NCI-H2107 (cell line): Measurements from ENCODE around the gene ZNF219.
A peak's percentile ranks its signal among the peaks of the same experiment; 100 is the strongest.

Experiments used
- DNase-seq: peaks from one replicate; lab custom pipeline; 2025; lab: John Stamatoyannopoulos, UW

ZNF219 gene

DNA sequence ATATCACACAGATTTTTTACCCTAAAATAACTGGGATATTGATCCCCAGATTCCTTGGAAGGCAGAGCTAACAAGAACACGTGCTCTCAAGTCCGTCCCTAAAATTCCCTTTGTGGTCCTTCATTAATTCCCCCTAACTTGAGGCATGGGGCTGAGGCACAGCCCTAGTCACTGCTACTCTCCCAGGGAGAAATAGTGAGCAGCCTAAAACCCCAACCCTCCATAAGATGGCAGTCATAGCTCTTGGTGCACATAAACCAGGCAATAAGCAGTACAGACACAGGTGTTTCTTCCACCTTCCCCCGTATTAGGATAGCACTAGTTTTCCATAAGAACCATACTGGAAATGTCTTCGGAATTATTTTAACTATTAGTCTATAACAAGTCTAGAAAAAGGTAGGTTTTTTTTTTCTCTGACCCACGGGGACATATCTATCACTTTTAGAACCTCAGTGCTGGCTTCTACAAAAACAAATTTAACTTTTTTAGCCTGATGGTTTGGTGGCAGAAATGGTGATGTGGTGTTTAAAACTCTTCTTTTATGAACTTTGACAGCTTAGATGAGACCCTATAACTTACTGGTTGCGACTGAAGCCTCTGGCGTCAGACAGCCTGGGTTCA is 31.5 kb downstream of the ZNF219 start:
- peak; percentile 52 for DNase-seq

DNA sequence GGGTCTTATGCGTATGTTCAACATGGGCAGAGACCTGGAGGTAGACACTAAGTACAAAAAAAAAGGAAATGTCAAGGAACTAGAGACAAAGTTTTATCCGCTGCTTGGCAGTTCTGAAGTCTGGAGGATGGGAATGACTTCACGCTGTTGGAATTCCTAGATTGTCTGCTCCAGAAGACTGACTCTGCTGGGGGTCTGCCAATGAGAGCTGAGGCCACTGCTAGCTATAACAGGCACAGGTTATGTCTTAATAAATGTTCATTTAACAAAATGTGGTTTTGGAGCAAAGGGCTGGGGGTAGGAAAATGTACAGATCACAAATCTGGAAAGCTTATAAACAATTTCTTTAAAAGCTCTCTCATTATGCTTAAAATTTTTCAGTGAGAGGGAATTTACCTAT is 35.0 kb downstream of the ZNF219 start:
- no peak for DNase-seq

GRCh38 chr14:21061347-21061668 is 37.1 kb downstream of the ZNF219 start:
- no peak for DNase-seq

DNA sequence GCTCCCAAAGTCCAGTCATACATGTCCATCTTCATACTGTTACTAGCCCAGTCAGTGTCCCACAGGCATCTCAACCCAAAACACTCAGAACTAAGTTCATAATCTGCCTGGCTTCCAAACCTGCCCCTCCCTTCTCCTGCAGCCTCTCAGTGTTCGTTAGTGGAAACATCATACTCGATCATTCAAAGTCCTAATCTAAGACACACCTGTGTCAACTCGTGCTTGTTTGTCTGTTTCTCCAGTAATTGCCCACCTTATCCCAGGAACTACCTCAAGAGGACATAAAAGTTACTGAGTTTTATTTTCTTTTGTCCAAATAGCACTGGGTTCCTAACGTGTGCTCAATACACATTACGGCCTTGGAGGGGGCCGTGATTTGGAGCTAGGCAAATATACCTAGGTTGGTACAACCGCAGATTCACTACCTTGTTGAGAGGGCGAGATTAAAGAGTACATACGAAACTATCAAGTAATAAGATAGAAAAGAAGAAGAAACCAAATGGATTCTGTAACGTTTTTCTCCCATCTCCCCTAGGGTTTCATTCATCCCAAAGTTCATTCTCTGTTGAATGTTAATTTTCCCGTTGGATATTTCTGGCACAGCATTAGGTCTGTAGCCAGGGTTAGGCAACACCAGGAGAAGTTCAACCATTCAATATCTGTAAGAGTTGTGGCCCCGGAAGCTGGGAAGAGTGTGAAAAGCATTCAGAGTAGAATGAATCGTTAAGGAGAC is 37.7 kb downstream of the ZNF219 start:
- no peak for DNase-seq

GRCh38 chr14:21059842-21060613 is 38.4 kb downstream of the ZNF219 start:
- no peak for DNase-seq

DNA sequence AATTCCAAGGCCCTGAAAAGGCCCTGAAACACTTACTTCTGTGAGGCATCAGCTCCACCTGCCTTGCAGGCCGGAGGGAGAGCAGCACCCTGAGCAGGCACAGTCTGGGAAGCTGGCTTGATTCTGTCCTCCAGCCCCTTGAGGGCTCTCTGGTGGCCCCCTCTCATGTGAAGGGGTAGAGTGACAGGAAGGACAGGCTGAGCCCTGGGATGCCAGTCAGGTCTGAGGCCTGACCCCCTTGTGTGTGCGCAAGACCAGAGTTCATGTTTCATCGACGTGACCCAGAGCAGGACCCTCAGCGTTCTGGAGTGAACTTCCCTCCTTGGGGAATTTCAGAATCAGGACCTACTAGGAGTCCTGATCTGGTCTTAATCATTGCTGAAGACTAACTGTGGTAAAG is 39.6 kb downstream of the ZNF219 start:
- DNase-seq: no peak

GRCh38 chr14:21057803-21058675 is 40.4 kb downstream of the ZNF219 start, which contains the start of gene RNASE8:
RNASE8 (plus strand) TSS chr14:21057822; CDS start chr14:21057893, 71 bp downstream.
- DNase-seq: no peak

DNA sequence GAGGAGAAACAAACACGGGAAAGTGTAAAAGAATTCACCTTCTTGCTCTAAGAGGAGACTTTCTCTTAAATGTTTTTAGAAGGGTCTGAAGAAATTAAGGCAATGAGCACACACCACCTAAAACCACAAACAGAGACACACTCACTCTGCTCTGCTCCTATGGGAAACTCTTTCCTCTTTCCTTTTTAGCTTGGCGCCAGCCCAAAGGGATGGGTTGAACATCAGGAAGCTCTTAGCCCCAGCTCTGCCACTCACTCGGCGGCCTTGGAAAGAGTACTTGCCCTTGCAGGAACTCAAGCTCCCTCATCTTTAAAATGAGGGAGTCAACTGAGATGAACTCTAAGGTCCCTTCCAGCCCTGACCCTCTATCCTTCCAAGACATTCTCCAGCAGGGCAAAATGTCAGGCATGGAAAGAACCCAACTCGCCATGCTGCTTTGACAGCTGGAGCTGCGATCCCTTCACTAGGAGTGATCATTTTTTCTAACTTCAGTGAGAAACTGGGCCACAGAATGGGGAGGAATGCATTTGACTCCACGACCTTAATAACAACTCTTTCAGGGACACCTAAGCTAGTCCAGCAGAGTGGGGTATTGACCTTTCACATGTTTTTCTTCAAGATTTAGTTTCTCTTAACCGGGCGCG is 41.8 kb downstream of the ZNF219 start:
- DNase-seq: no peak

DNA sequence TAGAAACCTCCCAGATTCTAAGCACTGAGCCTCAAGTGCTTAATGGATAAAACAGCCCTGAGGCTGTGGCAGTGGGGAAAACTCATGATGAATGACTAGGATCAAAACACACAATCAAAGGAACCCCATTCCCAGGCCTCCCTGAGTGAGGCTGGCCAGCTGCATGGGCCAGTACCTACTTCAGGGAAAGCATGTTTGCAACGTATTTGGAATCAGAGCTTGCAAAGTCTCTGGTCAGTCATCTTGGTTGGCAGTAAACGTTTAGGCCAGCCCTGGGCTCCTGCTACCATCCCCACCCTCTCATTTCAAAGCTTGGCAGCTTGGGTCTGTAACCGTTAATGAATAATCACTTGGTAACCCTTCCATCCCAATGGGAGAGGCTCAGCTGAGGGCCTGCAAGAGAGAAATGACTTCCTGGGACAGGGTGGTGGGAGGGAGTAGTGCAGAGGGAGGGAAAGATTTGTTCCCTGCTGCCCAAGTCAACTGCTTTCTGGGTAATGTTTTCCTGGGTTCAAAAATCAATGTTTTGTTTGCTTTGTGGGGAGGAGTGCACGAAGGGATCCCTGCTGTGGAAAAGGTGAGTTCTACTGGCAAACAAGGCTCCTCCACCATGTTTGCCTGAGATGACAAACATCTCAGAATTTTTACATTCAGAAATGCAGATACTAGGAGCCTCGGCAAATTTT is 42.9 kb downstream of the ZNF219 start:
- DNase-seq: no peak

DNA sequence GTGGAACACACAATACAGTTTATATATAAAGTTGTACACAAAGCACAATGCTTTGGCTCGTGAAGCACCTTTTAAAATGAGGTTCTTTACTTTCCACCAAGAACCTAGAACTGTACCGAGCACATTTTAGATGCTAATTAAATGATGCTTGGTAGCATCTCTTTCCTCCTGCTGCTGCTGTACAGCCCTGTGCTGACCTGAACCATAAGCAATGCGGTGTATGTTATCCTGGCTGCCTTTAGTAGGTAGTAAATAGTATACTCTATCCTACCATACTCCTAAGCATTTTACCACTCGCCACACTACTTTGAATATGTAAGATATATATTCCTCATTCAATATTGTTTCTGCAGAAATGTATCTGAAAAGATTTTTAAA is 43.7 kb downstream of the ZNF219 start:
- DNase-seq: no peak

DNA sequence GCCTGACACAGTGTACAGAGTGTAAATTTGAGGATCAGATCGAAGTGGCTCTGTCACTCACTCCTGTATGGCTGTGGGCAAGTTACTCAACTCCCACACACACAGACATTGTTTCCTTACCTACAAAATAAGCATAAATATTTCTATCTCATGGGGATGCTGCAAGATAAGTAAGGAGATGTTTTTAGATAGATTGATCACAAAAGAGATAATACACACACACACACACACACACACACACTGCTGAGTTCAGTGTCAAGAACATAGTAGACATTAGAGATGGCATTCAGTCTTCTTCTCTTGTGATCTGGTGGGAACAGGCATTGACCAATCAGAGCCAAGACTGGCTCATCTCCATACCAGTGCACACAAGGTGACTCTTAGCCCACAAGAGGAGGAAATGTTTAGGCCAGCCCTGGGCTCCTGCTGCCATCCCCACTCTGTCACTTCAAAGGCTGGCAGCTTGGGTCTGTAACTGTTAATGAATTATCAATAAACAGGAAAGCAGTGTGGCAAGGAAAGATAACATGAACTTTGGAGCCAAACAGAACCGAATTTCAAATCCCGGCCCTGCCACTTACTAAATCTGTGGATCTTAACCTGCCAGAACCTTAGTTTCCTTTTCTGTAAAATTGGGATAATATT is 44.2 kb downstream of the ZNF219 start:
- DNase-seq: no peak

DNA sequence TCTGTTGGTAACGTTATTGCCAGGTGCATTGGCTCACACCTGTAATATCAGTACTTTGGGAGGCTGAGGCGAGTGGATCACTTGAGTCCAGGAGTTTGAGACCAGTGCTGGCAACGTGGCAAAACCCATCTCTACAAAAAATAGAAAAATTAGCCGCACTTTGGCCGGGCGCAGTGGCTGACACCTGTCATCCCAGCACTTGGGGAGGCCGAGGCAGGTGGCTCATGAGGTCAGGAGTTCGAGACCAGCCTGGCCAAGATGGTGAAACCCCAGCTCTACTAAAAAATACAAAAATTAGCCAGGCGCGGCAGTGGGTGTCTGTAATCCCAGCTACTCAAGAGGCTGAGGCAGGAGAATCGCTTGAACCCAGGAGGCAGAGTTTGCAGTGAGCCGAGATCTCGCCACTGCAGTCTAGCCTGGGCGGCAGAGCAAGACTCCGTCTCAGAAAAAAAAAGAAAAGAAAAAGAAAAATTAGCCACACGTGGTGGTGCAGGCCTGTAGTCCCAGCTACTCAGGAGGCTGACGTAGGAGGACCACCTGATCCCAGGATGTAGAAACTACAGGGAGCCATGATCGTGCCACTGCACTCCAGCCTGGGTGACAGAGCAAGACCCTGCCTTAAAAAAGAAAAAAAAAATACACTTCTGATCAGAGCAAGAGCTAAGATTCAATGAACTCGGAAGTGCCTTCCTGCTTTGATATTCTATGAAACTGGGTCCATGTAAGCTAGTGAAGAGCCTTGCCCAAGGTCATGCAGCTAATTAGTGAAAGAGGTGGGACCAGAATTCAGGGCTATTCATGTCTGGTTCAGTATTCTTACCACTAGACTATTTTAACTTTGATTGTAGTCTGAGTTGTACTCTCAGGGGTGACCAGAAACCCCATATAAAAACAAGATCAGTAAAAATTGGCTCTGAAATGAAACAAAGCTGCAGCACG is 45.0 kb downstream of the ZNF219 start:
- DNase-seq: no peak

DNA sequence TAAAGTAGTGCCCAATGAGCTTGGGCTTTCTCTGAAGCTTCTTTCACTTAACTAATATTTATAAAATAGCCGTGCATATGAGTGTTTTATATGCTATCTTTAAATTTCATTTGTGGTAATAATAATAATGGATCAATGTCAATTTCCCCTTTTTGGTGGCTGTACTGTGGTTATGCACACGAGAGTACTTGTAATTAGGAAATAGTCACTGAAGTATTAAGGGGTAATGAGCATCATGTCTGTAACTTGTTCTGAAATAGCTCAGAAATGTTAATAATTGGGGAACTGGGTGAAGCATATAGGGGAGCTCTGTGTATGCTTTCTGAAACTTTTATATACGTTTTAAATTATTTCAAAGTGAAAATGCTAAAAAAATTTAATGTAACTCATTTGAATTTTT is 47.9 kb downstream of the ZNF219 start:
- DNase-seq: no peak

DNA sequence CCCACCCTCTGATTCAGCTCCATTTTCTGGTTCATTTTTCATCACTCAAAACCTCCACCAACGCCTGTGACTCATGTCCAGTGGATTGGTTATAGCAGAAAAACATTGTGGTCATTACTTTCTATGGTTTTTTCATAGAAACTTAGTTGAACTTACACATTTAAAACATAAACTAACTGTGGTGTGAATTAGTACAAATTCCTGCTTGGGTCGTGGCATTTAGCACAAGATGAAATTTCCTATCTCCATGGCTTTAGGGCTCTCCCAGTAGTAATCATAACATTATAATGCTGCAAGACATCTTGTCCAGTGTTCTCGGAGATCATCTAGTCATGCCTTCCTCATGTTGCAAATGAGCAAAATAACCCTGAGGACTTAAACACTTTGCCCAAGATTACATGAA is 49.2 kb downstream of the ZNF219 start:
- no peak for DNase-seq

GRCh38 chr14:21048638-21049037 is 49.8 kb downstream of the ZNF219 start:
- no peak for DNase-seq

- no peak for DNase-seq
These were observed 51.1 kb downstream of the ZNF219 start for GRCh38 chr14:21047378-21047781.

GRCh38 chr14:21043974-21044618 is 54.4 kb downstream of the ZNF219 start:
- no peak for DNase-seq

DNA sequence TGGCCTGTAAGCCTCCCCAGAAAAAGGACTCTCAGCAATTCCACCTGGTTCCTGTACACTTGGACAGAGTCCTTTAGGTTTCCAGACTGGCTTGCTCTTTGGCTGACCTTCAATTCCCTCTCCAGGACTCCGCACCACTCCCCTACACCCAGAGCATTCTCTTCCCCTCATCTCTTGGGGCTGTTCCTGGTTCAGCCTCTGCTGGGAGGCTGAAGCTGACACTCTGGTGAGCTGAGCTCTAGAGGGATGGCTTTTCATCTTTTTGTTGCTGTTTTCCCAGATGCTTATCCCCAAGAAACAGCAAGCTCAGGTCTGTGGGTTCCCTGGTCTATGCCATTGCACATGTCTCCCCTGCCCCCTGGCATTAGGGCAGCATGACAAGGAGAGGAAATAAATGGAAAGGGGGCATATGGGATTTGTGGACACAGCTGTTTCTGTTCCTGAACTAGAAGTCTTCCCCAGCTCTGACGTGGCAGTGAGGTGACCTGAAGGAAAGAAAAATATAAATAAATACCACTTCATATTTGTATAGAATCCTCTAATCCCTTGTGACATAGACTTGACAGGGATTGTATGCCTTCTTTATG is 55.0 kb downstream of the ZNF219 start:
- no peak for DNase-seq

- no peak for DNase-seq
These were observed 55.5 kb downstream of the ZNF219 start for GRCh38 chr14:21042918-21043317.
